Measurements from ENCODE around the gene APIP.

APIP gene

DNA sequence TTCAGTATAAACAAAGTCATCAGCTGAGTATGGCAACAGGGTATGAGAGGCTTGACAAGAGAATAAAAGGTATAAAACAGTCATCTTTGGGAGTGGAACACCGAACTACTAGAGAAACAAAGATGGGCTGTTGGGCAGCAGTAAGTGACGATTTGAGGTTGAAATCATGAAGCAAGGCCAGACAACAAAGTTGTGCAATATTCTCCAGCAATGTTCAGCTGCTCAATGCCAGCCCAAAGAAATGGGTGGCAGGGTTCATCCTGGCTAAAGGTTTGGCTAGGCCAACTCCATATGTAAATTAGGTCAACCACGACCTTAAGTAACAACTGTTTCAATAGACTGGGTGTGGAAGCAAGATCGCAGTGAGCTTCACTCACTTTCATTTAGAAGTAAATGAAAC lies 6.2 kb downstream of the APIP start:
- peaks cover 51% of the 10 kb centered on the region for H3K79me2 ChIP-seq (ENCODE audit: low read length)

DNA sequence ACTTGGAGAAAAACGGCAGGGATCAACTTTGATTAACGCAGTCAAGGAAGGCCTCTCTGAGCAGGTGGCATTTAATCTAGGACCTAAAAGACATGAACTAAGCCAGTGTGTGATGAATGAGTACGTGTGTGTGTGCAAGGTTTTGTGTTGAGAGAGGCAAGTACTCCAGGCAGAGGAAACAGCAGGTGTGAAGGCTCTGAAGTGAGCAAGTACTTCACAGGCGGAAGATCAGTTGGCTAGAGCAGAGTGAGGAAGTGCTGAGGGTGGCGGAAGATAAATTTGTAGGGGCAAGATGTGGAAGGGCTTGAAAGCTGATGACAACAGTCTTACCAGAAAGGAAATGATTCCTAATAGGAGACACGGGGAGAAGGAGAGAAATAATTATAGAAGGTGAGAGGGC lies 6.8 kb downstream of the APIP start:
- no peaks in the 10 kb centered on the region for H4K20me1 ChIP-seq (ENCODE audit: insufficient read depth, low read length)
- peaks cover 20% of the 10 kb centered on the region for H3F3A ChIP-seq (ENCODE audit: insufficient read depth, low read length)
- no peak overlapping the region for H2AFZ ChIP-seq (ENCODE audit: low read length)
- H3K9ac ChIP-seq (ENCODE audit: low read length): no peak overlapping the region
- DNase-seq: no peak
- H3K79me2 ChIP-seq (ENCODE audit: low read length): peaks cover 46% of the 10 kb centered on the region
- TF ChIP-seq EZH2 (optimal IDR thresholded peaks at IDR 0.05; ENCODE audit: low read depth, low read length) (no peak), EZH2phosphoT487 (IDR thresholded peaks at IDR 0.05; ENCODE audit: low read length) (no peak)
- TF ChIP-seq, protein P1, sequence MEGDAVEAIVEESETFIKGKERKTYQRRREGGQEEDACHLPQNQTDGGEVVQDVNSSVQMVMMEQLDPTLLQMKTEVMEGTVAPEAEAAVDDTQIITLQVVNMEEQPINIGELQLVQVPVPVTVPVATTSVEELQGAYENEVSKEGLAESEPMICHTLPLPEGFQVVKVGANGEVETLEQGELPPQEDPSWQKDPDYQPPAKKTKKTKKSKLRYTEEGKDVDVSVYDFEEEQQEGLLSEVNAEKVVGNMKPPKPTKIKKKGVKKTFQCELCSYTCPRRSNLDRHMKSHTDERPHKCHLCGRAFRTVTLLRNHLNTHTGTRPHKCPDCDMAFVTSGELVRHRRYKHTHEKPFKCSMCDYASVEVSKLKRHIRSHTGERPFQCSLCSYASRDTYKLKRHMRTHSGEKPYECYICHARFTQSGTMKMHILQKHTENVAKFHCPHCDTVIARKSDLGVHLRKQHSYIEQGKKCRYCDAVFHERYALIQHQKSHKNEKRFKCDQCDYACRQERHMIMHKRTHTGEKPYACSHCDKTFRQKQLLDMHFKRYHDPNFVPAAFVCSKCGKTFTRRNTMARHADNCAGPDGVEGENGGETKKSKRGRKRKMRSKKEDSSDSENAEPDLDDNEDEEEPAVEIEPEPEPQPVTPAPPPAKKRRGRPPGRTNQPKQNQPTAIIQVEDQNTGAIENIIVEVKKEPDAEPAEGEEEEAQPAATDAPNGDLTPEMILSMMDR (IDR thresholded peaks at IDR 0.05; ENCODE audit: low read length): no peak
- no peaks in the 10 kb centered on the region for H3K9me2 ChIP-seq (replicated peaks; ENCODE audit: insufficient read depth, low read length)
- no peak overlapping the region for H3K4me2 ChIP-seq (ENCODE audit: low read depth, low read length)
- H3K27ac ChIP-seq (ENCODE audit: low read length): no peak overlapping the region
- H3K27me3 ChIP-seq (replicated peaks; ENCODE audit: insufficient read depth, low read length): no peaks in the 10 kb centered on the region
- no peak overlapping the region for H3K4me3 ChIP-seq (ENCODE audit: low read length)
- H3K4me1 ChIP-seq (ENCODE audit: low read length): peaks cover 44% of the 10 kb centered on the region
- H3K36me3 ChIP-seq (replicated peaks; ENCODE audit: insufficient read depth, low read length): no peaks in the 10 kb centered on the region
- H3K9me3 ChIP-seq (replicated peaks; ENCODE audit: insufficient read depth, low read length): no peaks in the 10 kb centered on the region

More for the DNA sequence above, 6.2 kb downstream of the APIP start:
- Histone ChIP-seq H3K27me3 (replicated peaks; ENCODE audit: insufficient read depth, low read length) (no peaks in the 10 kb centered on the region), H3K36me3 (replicated peaks; ENCODE audit: insufficient read depth, low read length) (no peaks in the 10 kb centered on the region), H4K20me1 (ENCODE audit: insufficient read depth, low read length) (no peaks in the 10 kb centered on the region), H3K4me1 (ENCODE audit: low read length) (peaks cover 46% of the 10 kb centered on the region), H3K4me3 (ENCODE audit: low read length) (no peak overlapping the region), H2AFZ (ENCODE audit: low read length) (no peak overlapping the region), H3F3A (ENCODE audit: insufficient read depth, low read length) (peaks cover 20% of the 10 kb centered on the region), H3K4me2 (ENCODE audit: low read depth, low read length) (peak overlapping the region; percentile 22), H3K9me2 (replicated peaks; ENCODE audit: insufficient read depth, low read length) (no peaks in the 10 kb centered on the region), H3K9ac (ENCODE audit: low read length) (no peak overlapping the region), H3K27ac (ENCODE audit: low read length) (peak overlapping the region; percentile 73; the same call in 1 of the 2 replicates), H3K9me3 (replicated peaks; ENCODE audit: insufficient read depth, low read length) (no peaks in the 10 kb centered on the region)
- TF ChIP-seq EZH2phosphoT487 (IDR thresholded peaks at IDR 0.05; ENCODE audit: low read length): no peak
- DNase-seq: peak; percentile 41

DNA sequence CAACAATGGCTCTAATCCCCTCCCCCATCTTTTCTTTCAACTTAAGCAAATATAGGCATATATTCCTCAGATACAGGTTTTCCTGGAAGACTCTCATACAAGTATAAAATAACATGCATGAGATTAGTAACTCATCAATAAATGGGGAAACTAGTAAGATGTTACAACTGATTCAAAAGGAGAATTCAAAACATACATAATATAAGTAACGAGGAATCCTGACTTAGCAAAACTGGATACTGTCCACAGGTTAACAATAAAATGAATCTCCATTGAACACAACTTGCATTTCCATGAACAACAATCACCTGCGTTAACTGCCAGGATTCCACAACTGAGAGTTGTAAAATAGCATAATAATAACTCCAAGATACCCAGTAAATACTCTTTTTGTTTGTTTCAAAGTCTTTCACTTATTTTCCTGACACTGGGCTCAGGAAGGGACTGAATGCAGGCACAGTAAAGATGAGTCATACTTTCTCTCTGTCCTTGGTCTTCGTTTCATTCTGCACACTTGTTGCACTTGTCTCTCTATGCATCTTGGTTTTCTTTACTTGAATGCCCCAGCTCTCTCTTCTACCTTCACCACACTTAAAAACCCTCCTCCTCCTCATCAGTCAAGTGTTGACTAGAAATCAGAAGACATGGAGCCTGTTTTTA lies 8.1 kb downstream of the APIP start:
- Histone ChIP-seq H3K4me2 (ENCODE audit: low read depth, low read length) (peak overlapping the region; percentile 23; the same call in 1 of the 2 replicates), H3K4me3 (ENCODE audit: low read length) (no peak overlapping the region), H3K27ac (ENCODE audit: low read length) (peak overlapping the region; percentile 26; the same call in 1 of the 2 replicates), H3K36me3 (replicated peaks; ENCODE audit: insufficient read depth, low read length) (no peaks in the 10 kb centered on the region), H4K20me1 (ENCODE audit: insufficient read depth, low read length) (no peaks in the 10 kb centered on the region), H3F3A (ENCODE audit: insufficient read depth, low read length) (peaks cover 20% of the 10 kb centered on the region), H2AFZ (ENCODE audit: low read length) (no peak overlapping the region), H3K9me3 (replicated peaks; ENCODE audit: insufficient read depth, low read length) (no peaks in the 10 kb centered on the region), H3K9ac (ENCODE audit: low read length) (no peak overlapping the region), H3K27me3 (replicated peaks; ENCODE audit: insufficient read depth, low read length) (no peaks in the 10 kb centered on the region), H3K9me2 (replicated peaks; ENCODE audit: insufficient read depth, low read length) (no peaks in the 10 kb centered on the region), H3K4me1 (ENCODE audit: low read length) (peaks cover 44% of the 10 kb centered on the region), H3K79me2 (ENCODE audit: low read length) (peaks cover 43% of the 10 kb centered on the region)
- no peak for DNase-seq
- TF ChIP-seq, protein P1 (IDR thresholded peaks at IDR 0.05; ENCODE audit: low read length): no peak
- TF ChIP-seq EZH2phosphoT487 (IDR thresholded peaks at IDR 0.05; ENCODE audit: low read length) (no peak), EZH2 (optimal IDR thresholded peaks at IDR 0.05; ENCODE audit: low read depth, low read length) (no peak)

DNA sequence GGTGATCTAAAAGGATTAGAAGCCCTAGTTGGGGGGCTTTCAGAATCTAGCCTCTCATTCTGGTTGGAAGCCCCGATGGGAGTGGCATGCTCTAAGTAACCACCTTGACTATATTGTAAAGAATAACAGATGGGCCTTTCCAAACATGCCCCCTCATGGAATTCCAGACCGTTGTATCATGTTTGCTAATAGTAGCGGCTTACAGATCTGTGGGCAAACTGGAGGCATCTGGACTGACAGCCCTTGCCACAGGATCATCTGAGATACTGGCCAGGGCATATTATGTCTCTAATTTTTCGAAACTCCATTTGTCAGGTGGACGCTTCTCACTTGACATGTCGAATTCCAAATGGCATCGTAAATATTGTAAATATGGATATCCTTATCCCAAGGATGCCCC lies 10.5 kb downstream of the APIP start:
- Histone ChIP-seq H2AFZ (ENCODE audit: low read length) (no peak overlapping the region), H3K36me3 (replicated peaks; ENCODE audit: insufficient read depth, low read length) (no peaks in the 10 kb centered on the region), H3K4me3 (ENCODE audit: low read length) (no peak overlapping the region), H3K9me3 (replicated peaks; ENCODE audit: insufficient read depth, low read length) (no peaks in the 10 kb centered on the region), H3K9me2 (replicated peaks; ENCODE audit: insufficient read depth, low read length) (no peaks in the 10 kb centered on the region), H3K79me2 (ENCODE audit: low read length) (peaks cover 45% of the 10 kb centered on the region), H3K27me3 (replicated peaks; ENCODE audit: insufficient read depth, low read length) (no peaks in the 10 kb centered on the region), H3K9ac (ENCODE audit: low read length) (no peak overlapping the region), H4K20me1 (ENCODE audit: insufficient read depth, low read length) (no peaks in the 10 kb centered on the region), H3K4me1 (ENCODE audit: low read length) (peaks cover 30% of the 10 kb centered on the region), H3K27ac (ENCODE audit: low read length) (no peak overlapping the region), H3K4me2 (ENCODE audit: low read depth, low read length) (no peak overlapping the region), H3F3A (ENCODE audit: insufficient read depth, low read length) (peaks cover 12% of the 10 kb centered on the region)
- no peak for DNase-seq
- TF ChIP-seq EZH2phosphoT487 (IDR thresholded peaks at IDR 0.05; ENCODE audit: low read length) (no peak), EZH2 (optimal IDR thresholded peaks at IDR 0.05; ENCODE audit: low read depth, low read length) (no peak)
- TF ChIP-seq, protein P1 (IDR thresholded peaks at IDR 0.05; ENCODE audit: low read length): no peak
